C4-2B (cell line): ENCODE measurements around the gene PIGH.

Experiments
- CTCF ChIP-seq: fragments of 450-650 bp; conservative IDR thresholded peaks from 2 replicates; pipeline ENCODE4 v1.5.1; 2017; ENCODE audit warnings: mild to moderate bottlenecking
- ZFX ChIP-seq: fragments of 450-650 bp; IDR thresholded peaks from 2 replicates; pipeline ENCODE4 v1.6.1; 2017

- TF ChIP-seq CTCF, result no peak
- TF ChIP-seq ZFX, result no peak
These were observed 20.2 kb upstream of the PIGH start for GRCh38 chr14:67620217-67620785.
